ENCODE results near the gene CDC20.

DNA sequence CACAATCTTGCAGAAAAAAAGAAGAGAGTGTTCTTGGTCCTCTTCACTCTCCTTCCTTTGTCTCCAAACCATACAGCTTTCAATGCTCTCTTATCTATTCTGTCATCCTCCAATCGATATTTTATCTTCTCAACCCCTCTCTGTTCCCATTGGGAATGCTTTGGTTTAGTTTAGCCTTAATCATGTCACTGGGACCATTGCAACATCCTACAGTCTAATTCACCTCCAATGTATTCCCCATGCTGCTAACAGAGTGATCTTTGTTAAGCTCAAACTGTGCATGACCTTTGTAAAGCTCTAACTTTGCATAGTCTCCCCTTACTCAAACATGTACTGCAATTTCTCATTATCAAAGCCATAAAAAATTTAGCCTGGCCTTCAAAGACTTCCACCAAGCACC, 18.2 kb upstream of the CDC20 start:
- TF ChIP-seq POLR2AphosphoS5 (IDR thresholded peaks at IDR 0.05; ENCODE audit: low read depth, low read length), result no peak
- TF ChIP-seq TAF1 (IDR thresholded peaks at IDR 0.05; ENCODE audit: borderline replicate concordance, insufficient read depth, low read length), result no peak
- TF ChIP-seq, protein P1, sequence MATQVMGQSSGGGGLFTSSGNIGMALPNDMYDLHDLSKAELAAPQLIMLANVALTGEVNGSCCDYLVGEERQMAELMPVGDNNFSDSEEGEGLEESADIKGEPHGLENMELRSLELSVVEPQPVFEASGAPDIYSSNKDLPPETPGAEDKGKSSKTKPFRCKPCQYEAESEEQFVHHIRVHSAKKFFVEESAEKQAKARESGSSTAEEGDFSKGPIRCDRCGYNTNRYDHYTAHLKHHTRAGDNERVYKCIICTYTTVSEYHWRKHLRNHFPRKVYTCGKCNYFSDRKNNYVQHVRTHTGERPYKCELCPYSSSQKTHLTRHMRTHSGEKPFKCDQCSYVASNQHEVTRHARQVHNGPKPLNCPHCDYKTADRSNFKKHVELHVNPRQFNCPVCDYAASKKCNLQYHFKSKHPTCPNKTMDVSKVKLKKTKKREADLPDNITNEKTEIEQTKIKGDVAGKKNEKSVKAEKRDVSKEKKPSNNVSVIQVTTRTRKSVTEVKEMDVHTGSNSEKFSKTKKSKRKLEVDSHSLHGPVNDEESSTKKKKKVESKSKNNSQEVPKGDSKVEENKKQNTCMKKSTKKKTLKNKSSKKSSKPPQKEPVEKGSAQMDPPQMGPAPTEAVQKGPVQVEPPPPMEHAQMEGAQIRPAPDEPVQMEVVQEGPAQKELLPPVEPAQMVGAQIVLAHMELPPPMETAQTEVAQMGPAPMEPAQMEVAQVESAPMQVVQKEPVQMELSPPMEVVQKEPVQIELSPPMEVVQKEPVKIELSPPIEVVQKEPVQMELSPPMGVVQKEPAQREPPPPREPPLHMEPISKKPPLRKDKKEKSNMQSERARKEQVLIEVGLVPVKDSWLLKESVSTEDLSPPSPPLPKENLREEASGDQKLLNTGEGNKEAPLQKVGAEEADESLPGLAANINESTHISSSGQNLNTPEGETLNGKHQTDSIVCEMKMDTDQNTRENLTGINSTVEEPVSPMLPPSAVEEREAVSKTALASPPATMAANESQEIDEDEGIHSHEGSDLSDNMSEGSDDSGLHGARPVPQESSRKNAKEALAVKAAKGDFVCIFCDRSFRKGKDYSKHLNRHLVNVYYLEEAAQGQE (IDR thresholded peaks at IDR 0.05; ENCODE audit: insufficient read depth in 1 of 2, low read depth in 2 of 2, low read length in 2 of 2), result no peak
- TF ChIP-seq SIN3A (IDR thresholded peaks at IDR 0.05; ENCODE audit: borderline replicate concordance, insufficient read depth, low read length), result no peak
- TF ChIP-seq FOXP2 (optimal IDR thresholded peaks at IDR 0.05; ENCODE audit: borderline replicate concordance, extremely low read depth, extremely low read length, insufficient read depth), result no peak
